ENCODE data around the gene FAM136A.
A peak's percentile ranks its signal among the peaks of the same experiment; 100 is the strongest.

FAM136A gene

DNA sequence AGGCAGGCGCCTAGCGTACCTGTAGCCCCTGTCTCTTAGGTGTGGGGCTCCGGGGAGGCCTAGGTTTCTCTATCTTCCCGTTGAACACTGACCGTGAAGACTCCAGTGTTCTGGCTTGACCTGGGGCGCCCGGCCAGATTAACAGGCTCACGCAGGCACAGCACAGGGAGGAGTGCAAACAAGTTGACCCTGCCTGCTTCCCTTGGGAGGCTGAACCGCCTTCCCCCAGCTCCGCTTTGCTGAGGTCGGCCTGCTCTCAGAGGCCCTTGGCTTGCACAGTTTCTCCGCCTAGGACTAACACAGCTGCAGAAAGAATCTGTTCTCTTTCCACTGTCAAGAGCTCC lies 43.4 kb downstream of the FAM136A start:
- Histone ChIP-seq H3K4me2 (ENCODE audit: low read depth, low read length, poor library complexity, severe bottlenecking) (peak overlapping the region; percentile 84), H3K27me3 (ENCODE audit: insufficient read depth, low read length, poor library complexity, severe bottlenecking) (no peaks in the 10 kb centered on the region), H3K79me2 (ENCODE audit: insufficient read depth, low read length) (no peaks in the 10 kb centered on the region), H3K36me3 (ENCODE audit: insufficient read depth, low read length) (no peaks in the 10 kb centered on the region), H3K9ac (ENCODE audit: low read depth, low read length, poor library complexity, severe bottlenecking) (peak overlapping the region; percentile 66), H2AFZ (ENCODE audit: low read length) (peak overlapping the region; percentile 79), H3K4me1 (ENCODE audit: insufficient read depth, low read length, poor library complexity, severe bottlenecking) (peaks cover 10% of the 10 kb centered on the region), H3F3A (ENCODE audit: low read depth) (0 out of 2 replicates have a peak, but pooled peaks cover 3% of the 10 kb centered on the region), H4K20me1 (ENCODE audit: insufficient read depth, low read length, poor library complexity, severe bottlenecking) (no peaks in the 10 kb centered on the region), H3K4me3 (ENCODE audit: low read length, poor library complexity, severe bottlenecking) (peak overlapping the region; percentile 82), H3K9me3 (ENCODE audit: insufficient read depth, low read depth, low read length) (no peaks in the 10 kb centered on the region), H3K9me2 (replicated peaks; ENCODE audit: low read depth, low read length) (no peaks in the 10 kb centered on the region)
- TF ChIP-seq EZH2phosphoT487 (IDR thresholded peaks at IDR 0.05; ENCODE audit: borderline replicate concordance): no peak
- TF ChIP-seq, protein P1, sequence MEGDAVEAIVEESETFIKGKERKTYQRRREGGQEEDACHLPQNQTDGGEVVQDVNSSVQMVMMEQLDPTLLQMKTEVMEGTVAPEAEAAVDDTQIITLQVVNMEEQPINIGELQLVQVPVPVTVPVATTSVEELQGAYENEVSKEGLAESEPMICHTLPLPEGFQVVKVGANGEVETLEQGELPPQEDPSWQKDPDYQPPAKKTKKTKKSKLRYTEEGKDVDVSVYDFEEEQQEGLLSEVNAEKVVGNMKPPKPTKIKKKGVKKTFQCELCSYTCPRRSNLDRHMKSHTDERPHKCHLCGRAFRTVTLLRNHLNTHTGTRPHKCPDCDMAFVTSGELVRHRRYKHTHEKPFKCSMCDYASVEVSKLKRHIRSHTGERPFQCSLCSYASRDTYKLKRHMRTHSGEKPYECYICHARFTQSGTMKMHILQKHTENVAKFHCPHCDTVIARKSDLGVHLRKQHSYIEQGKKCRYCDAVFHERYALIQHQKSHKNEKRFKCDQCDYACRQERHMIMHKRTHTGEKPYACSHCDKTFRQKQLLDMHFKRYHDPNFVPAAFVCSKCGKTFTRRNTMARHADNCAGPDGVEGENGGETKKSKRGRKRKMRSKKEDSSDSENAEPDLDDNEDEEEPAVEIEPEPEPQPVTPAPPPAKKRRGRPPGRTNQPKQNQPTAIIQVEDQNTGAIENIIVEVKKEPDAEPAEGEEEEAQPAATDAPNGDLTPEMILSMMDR (conservative IDR thresholded peaks at IDR 0.05; ENCODE audit: low read length): no peak

DNA sequence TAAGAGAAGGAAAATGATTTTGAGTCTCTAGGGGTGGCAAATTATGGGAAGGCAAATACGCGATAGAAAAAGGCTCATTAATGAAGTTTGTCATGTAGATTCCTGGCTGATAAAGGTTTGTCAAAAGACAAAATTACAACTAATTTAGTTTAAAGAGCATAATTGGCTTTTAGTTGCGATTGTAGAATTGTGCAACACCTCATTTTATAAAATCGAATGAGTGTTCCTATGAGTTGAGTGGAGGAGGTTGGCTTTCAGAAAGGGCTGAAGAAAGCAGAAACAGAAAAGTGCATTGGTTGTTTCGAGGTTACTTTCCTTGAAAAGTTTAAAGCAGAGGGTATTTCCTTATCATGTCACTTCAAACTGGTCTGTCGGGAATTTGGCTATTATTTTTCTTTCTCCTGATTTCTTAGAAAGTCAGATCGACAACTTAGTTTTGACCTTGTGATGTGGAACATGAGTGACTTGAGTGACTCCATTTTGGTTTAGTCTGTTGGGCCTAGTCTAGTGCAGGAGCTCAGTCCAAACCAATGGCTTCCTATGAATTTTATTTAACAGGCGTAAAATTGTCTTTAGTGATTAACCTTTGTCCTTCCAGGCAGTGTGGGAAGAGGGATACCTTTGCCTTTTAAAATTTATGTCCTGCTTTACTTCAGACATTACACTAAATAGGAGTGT lies 46.1 kb downstream of the FAM136A start:
- no peak overlapping the region for H3K4me2 ChIP-seq (ENCODE audit: low read depth, low read length, poor library complexity, severe bottlenecking)
- no peaks in the 10 kb centered on the region for H3K9me3 ChIP-seq (ENCODE audit: insufficient read depth, low read depth, low read length)
- TF ChIP-seq EZH2phosphoT487 (IDR thresholded peaks at IDR 0.05; ENCODE audit: borderline replicate concordance): no peak
- TF ChIP-seq, protein P1 (conservative IDR thresholded peaks at IDR 0.05; ENCODE audit: low read length): no peak
- H3K36me3 ChIP-seq (ENCODE audit: insufficient read depth, low read length): no peaks in the 10 kb centered on the region
- peaks cover 10% of the 10 kb centered on the region for H3K4me1 ChIP-seq (ENCODE audit: insufficient read depth, low read length, poor library complexity, severe bottlenecking)
- peaks cover 5% of the 10 kb centered on the region; the same call in 1 of the 2 replicates for H3F3A ChIP-seq (ENCODE audit: low read depth)
- no peaks in the 10 kb centered on the region for H4K20me1 ChIP-seq (ENCODE audit: insufficient read depth, low read length, poor library complexity, severe bottlenecking)
- H3K79me2 ChIP-seq (ENCODE audit: insufficient read depth, low read length): no peaks in the 10 kb centered on the region
- H3K9ac ChIP-seq (ENCODE audit: low read depth, low read length, poor library complexity, severe bottlenecking): no peak overlapping the region
- no peak overlapping the region for H2AFZ ChIP-seq (ENCODE audit: low read length)
- H3K27me3 ChIP-seq (ENCODE audit: insufficient read depth, low read length, poor library complexity, severe bottlenecking): no peaks in the 10 kb centered on the region
- no peak overlapping the region for H3K4me3 ChIP-seq (ENCODE audit: low read length, poor library complexity, severe bottlenecking)
- H3K9me2 ChIP-seq (replicated peaks; ENCODE audit: low read depth, low read length): no peaks in the 10 kb centered on the region

DNA sequence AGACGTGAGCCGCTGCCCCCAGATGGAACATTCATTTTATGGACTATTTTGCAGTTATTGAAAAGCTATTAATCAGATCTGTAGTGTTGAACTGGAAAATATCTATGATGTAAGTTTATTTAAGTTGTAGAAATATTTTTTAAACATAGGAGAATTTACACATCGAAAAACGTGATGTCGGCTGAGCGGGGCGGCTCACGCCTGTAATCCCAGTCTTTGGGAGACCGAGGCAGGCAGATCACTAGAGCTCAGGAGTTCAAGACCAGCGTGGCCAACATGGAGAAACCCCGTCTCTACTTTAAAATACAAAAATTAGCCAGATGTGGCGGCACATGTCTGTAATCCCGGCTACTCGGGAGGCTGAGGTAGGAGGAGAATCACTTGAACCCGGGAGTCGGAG lies 51.4 kb downstream of the FAM136A start:
- no peak overlapping the region for H3K4me3 ChIP-seq (ENCODE audit: low read length, poor library complexity, severe bottlenecking)
- H4K20me1 ChIP-seq (ENCODE audit: insufficient read depth, low read length, poor library complexity, severe bottlenecking): peaks cover 25% of the 10 kb centered on the region
- H3K27me3 ChIP-seq (ENCODE audit: insufficient read depth, low read length, poor library complexity, severe bottlenecking): no peaks in the 10 kb centered on the region
- TF ChIP-seq EZH2phosphoT487 (IDR thresholded peaks at IDR 0.05; ENCODE audit: borderline replicate concordance): no peak
- TF ChIP-seq, protein P1 (conservative IDR thresholded peaks at IDR 0.05; ENCODE audit: low read length): no peak
- no peaks in the 10 kb centered on the region for H3K9me3 ChIP-seq (ENCODE audit: insufficient read depth, low read depth, low read length)
- no peak overlapping the region for H3K4me2 ChIP-seq (ENCODE audit: low read depth, low read length, poor library complexity, severe bottlenecking)
- H2AFZ ChIP-seq (ENCODE audit: low read length): no peak overlapping the region
- H3F3A ChIP-seq (ENCODE audit: low read depth): peaks cover 3% of the 10 kb centered on the region; the same call in 1 of the 2 replicates
- H3K79me2 ChIP-seq (ENCODE audit: insufficient read depth, low read length): peaks cover 30% of the 10 kb centered on the region
- peaks cover 9% of the 10 kb centered on the region for H3K4me1 ChIP-seq (ENCODE audit: insufficient read depth, low read length, poor library complexity, severe bottlenecking)
- H3K36me3 ChIP-seq (ENCODE audit: insufficient read depth, low read length): no peaks in the 10 kb centered on the region; the same call in 1 of the 2 replicates
- no peaks in the 10 kb centered on the region for H3K9me2 ChIP-seq (replicated peaks; ENCODE audit: low read depth, low read length)
- no peak overlapping the region for H3K9ac ChIP-seq (ENCODE audit: low read depth, low read length, poor library complexity, severe bottlenecking)
